Endothelial cell of umbilical vein (primary cell): ENCODE data around the gene TMEM132E. TPM values are rescaled to one million over a fixed set of nuclear protein-coding genes. Genes with fewer than 3 reads are reported as not detected.

Experiments used
- BruUV-seq: library from RNA; stranded (reverse); fragments of 400-500 nt; replicated peaks from 2 replicates; lab custom pipeline; 2021; lab: Mats Ljungman, UMichigan
- CTCF ChIA-PET: fragments of 300-600, 350-600 bp; sonication (Branson Sonifier 250); formaldehyde crosslinking; loops from one replicate; lab custom pipeline; 2021; ENCODE audit warnings: antibody characterized with exemption, inconsistent platforms; lab: Charles Lee
- POLR2A ChIA-PET: fragments of 300-600, 350-600 bp; sonication (Branson Sonifier 250); formaldehyde crosslinking; loops from one replicate; lab custom pipeline; 2021; ENCODE audit warnings: antibody characterized with exemption, inconsistent platforms; lab: Charles Lee
- DNase-seq: peaks from one replicate; pipeline ENCODE4 v3.0.0-alpha.2; 2011; ENCODE audit warnings: low read depth, low spot score
- FAIRE-seq: peaks from 2 replicates; lab custom pipeline; 2011; peaks lifted over from hg19 to GRCh38; lab: Jason Lieb, UNC
- H2AFZ ChIP-seq: 2 replicates; pipeline ENCODE4 v1.6.0; 2012; ENCODE audit warnings: low read depth, low read length, control low read depth, inconsistent platforms
- H3K27ac ChIP-seq: 2 replicates; pipeline ENCODE4 v1.5.1; 2011; ENCODE audit warnings: low read depth, mild to moderate bottlenecking, control low read depth, low read length, moderate library complexity; ENCODE audit not compliant: insufficient read depth
- H3K27me3 ChIP-seq, 2 experiments: 2 replicates each; pipeline versions ENCODE4 v1.6.0 to v1.6.1; 2011; ENCODE audit warnings: low read length in 2 of 2, mixed read lengths in 1 of 2; ENCODE audit not compliant: control insufficient read depth in 2 of 2, insufficient read depth in 2 of 2
- H3K36me3 ChIP-seq, 2 experiments: 2 replicates in 1 of 2; 3 replicates in 1 of 2; pipeline ENCODE4 v1.5.1; 2011; ENCODE audit warnings: low read length in 2 of 2, mild to moderate bottlenecking in 1 of 2, moderate library complexity in 1 of 2; ENCODE audit not compliant: control insufficient read depth in 2 of 2, insufficient read depth in 2 of 2; ENCODE audit errors: extremely low read depth in 1 of 2
- H3K4me1 ChIP-seq: 3 replicates; pipeline ENCODE4 v1.5.1; 2011; ENCODE audit warnings: mild to moderate bottlenecking, low read length; ENCODE audit not compliant: control insufficient read depth, insufficient read depth; ENCODE audit errors: extremely low read depth
- H3K4me2 ChIP-seq: 2 replicates; pipeline ENCODE4 v1.6.1; 2011; ENCODE audit warnings: low read length, control low read depth, mixed read lengths; ENCODE audit not compliant: insufficient read depth
- H3K4me3 ChIP-seq, 3 experiments: fragments of 200-600 bp in 1 of 3; sonication (generic), shearing (Covaris generic) in 1 of 3; replicated peaks in 1 of 3; 2 replicates each; pipeline ENCODE4 v1.5.1; 2011 to 2016; ENCODE audit warnings: control low read depth in 3 of 3, low read length in 3 of 3, mild to moderate bottlenecking in 2 of 3, inconsistent platforms in 1 of 3, low read depth in 1 of 3, moderate library complexity in 1 of 3; ENCODE audit not compliant: insufficient read depth in 1 of 3
- H3K79me2 ChIP-seq: 2 replicates; pipeline ENCODE4 v1.6.0; 2012; ENCODE audit warnings: low read length, inconsistent platforms; ENCODE audit not compliant: control insufficient read depth, insufficient read depth
- H3K9ac ChIP-seq: replicated peaks from 2 replicates; pipeline ENCODE3; 2011; ENCODE audit warnings: low read length, control low read depth; ENCODE audit not compliant: insufficient read depth; ENCODE audit errors: extremely low read depth
- H3K9me1 ChIP-seq: replicated peaks from 3 replicates; pipeline ENCODE4 v1.6.0; 2011; ENCODE audit warnings: mild to moderate bottlenecking, low read length; ENCODE audit not compliant: control insufficient read depth, insufficient read depth; ENCODE audit errors: extremely low read depth
- H3K9me3 ChIP-seq: replicated peaks from 2 replicates; pipeline ENCODE4 v1.5.1; 2012; ENCODE audit warnings: low read length, inconsistent platforms; ENCODE audit not compliant: control insufficient read depth, insufficient read depth
- H4K20me1 ChIP-seq: replicated peaks from 2 replicates; pipeline ENCODE3; 2011; ENCODE audit warnings: mild to moderate bottlenecking, low read length; ENCODE audit not compliant: control insufficient read depth, insufficient read depth; ENCODE audit errors: extremely low read depth
- EZH2 ChIP-seq: IDR thresholded peaks from 2 replicates; pipeline ENCODE4 v1.6.1; 2012; ENCODE audit warnings: borderline replicate concordance, low read depth, mild to moderate bottlenecking, moderate library complexity, low read length, inconsistent platforms; ENCODE audit not compliant: severe bottlenecking
- GATA2 ChIP-seq: IDR thresholded peaks from 2 replicates; pipeline ENCODE4 v1.7.0; 2011; ENCODE audit warnings: low read depth, mild to moderate bottlenecking, moderate library complexity, mixed read lengths, low read length; ENCODE audit not compliant: insufficient read length, insufficient read depth
- JUN ChIP-seq: IDR thresholded peaks from 2 replicates; pipeline ENCODE4 v1.6.1; 2011; ENCODE audit warnings: borderline replicate concordance, low read depth; ENCODE audit not compliant: insufficient read length, insufficient read depth
- MYC ChIP-seq: IDR thresholded peaks from one replicate; pipeline ENCODE4 v1.6.1; 2011; ENCODE audit warnings: mild to moderate bottlenecking, low read depth, low read length
- POLR2A ChIP-seq: IDR thresholded peaks from 2 replicates; pipeline ENCODE4 v1.6.1; 2012; ENCODE audit warnings: low read depth, mild to moderate bottlenecking, control low read depth, low read length
- POLR2AphosphoS5 ChIP-seq: IDR thresholded peaks from 2 replicates; pipeline ENCODE4 v1.6.1; 2012; ENCODE audit warnings: low read depth, mild to moderate bottlenecking, control low read depth, low read length, moderate library complexity; ENCODE audit not compliant: insufficient read depth
- dilution Hi-C: fragments of 300-500 bp; cut with MboI; formaldehyde crosslinking; loops from one replicate; pipeline ENCODE4 v1.15.0; 2019; ENCODE audit warnings: low sequenced_read_pairs; ENCODE audit not compliant: extremely low pct_ligation_motif_present
- intact Hi-C: fragments of 100-400 bp; cut with micrococcal nuclease; formaldehyde crosslinking; loops from one replicate; pipeline ENCODE4 v1.10.0; 2022
- polyA plus RNA-seq, 4 experiments: library from polyadenylated mRNA; depleted of rRNA in 3 of 4; stranded (reverse) in 3 of 4; unstranded in 1 of 4; fragments of >200 nt; gene quantifications; 2 replicates each; pipeline versions ENCODE4 v1.2.1 to v1.2.3, GENCODE V29; 2011 to 2012; ENCODE audit warnings: missing spikeins in 1 of 4
- total RNA-seq: library from RNA; stranded (reverse); gene quantifications from 2 replicates; pipeline ENCODE4 v1.2.3, GENCODE V29; 2021
- TF ChIP-seq, protein P1 (sequence below), 2 donors: IDR thresholded peaks; 1 replicate in 1 of 2; 2 replicates in 1 of 2; pipeline ENCODE4 v1.5.1; 2011; ENCODE audit warnings: low read length in 2 of 2, mild to moderate bottlenecking in 2 of 2, moderate library complexity in 2 of 2, control low read depth in 1 of 2, inconsistent platforms in 1 of 2, low read depth in 1 of 2; ENCODE audit not compliant: insufficient read depth in 1 of 2; ENCODE audit errors: extremely low read depth in 1 of 2

The TMEM132E gene
- total and polyA plus RNA-seq, 2 donors (not counting 3 experiments of a cell fraction or from before 2014, with no cell fraction given): not detected

DNA sequence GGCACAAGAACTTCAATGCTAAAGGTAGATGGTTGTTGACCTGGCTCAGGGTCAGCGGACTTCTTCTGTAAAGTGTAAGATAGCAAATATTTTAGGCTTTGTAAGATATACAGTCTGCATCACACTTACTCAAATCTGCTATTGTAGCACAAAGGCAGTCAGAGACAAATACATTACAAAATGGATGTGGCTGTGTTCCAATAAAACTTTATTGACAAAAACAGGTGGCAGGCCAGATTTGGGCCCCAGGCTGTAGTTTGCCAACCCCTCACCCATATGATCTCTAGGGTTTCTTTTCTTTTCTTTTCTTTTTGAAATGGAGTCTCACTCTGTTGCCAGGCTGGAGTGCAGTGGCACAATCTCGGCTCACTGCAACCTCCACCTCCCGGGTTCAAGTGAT lies 39.5 kb upstream of the TMEM132E start:
- intact Hi-C loops: loop anchor here (10.0 kb wide), 1 partner anchor 445 kb away; the partner anchor contains the start of gene LIG3
- FAIRE-seq: no peak

More for the DNA sequence above, 39.5 kb upstream of the TMEM132E start:
- Histone ChIP-seq H3K9ac (no peak overlapping the region), H3K4me2 (no peak overlapping the region), H3K27me3 (no peaks in the 10 kb centered on the region), H2AFZ (no peak overlapping the region), H3K9me1 (no peaks in the 10 kb centered on the region), H3K4me3 (no peak overlapping the region), H3K9me3 (no peaks in the 10 kb centered on the region), H3K36me3 (no peaks in the 10 kb centered on the region), H3K27ac (no peak overlapping the region), H3K79me2 (no peaks in the 10 kb centered on the region), H3K4me1 (no peaks in the 10 kb centered on the region), H4K20me1 (no peaks in the 10 kb centered on the region)
- no peak for DNase-seq
- ChIA-PET CTCF (no interaction called here), POLR2A (no interaction called here)
- dilution Hi-C loops: no loop called here
- TF ChIP-seq POLR2AphosphoS5 (no peak), JUN (no peak), MYC (no peak), GATA2 (no peak), POLR2A (no peak), EZH2 (no peak)
- TF ChIP-seq, protein P1, sequence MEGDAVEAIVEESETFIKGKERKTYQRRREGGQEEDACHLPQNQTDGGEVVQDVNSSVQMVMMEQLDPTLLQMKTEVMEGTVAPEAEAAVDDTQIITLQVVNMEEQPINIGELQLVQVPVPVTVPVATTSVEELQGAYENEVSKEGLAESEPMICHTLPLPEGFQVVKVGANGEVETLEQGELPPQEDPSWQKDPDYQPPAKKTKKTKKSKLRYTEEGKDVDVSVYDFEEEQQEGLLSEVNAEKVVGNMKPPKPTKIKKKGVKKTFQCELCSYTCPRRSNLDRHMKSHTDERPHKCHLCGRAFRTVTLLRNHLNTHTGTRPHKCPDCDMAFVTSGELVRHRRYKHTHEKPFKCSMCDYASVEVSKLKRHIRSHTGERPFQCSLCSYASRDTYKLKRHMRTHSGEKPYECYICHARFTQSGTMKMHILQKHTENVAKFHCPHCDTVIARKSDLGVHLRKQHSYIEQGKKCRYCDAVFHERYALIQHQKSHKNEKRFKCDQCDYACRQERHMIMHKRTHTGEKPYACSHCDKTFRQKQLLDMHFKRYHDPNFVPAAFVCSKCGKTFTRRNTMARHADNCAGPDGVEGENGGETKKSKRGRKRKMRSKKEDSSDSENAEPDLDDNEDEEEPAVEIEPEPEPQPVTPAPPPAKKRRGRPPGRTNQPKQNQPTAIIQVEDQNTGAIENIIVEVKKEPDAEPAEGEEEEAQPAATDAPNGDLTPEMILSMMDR (IDR thresholded peaks at IDR 0.05; ENCODE audit: extremely low read depth in 1 of 2, insufficient read depth in 1 of 2, low read depth in 1 of 2, low read length in 2 of 2): no peak
- no TSS peak for BruUV-seq
